H1 (cell line): ENCODE data around the gene BIRC2. TPM values are rescaled to one million over a fixed set of nuclear protein-coding genes. Genes with fewer than 3 reads are reported as not detected.

Experiments
- SIRT6 ChIP-seq: IDR thresholded peaks from one replicate; pipeline ENCODE4 v1.7.1; 2012; ENCODE audit warnings: low read length, inconsistent platforms
- polyA plus RNA-seq, 7 experiments: library from polyadenylated mRNA; depleted of rRNA in 3 of 7; stranded (reverse) in 5 of 7; unstranded in 2 of 7; fragments of >200 nt in 5 of 7; fragments of 200-250 nt in 2 of 7; gene quantifications; 1 replicate in 5 of 7; 2 replicates in 1 of 7; 4 replicates in 1 of 7; pipeline versions ENCODE4 v1.2.1 to v1.2.3, GENCODE V29; 2011 to 2013; ENCODE audit warnings: missing spikeins in 2 of 7, mixed read lengths in 2 of 7
- total RNA-seq: library from RNA; stranded (reverse); fragmentation: NEBNext Ultra II Directional; extraction: Animal tissue kit (Norgen Biotek cat#: 25700); gene quantifications from 2 replicates; pipeline ENCODE4 v1.2.1, GENCODE V29; 2021

Gene BIRC2
- total and polyA plus RNA-seq, 2 of the 8 experiments (the other 6 are each of a cell fraction or from before 2014, with no cell fraction given) = 18.4 to 24.7 TPM

GRCh38 chr11:102389253-102389652 is 42.2 kb downstream of the BIRC2 start (continued):
- no peak for TF ChIP-seq SIRT6
